ENCODE results near the gene CCDC85B.

The CCDC85B gene

DNA sequence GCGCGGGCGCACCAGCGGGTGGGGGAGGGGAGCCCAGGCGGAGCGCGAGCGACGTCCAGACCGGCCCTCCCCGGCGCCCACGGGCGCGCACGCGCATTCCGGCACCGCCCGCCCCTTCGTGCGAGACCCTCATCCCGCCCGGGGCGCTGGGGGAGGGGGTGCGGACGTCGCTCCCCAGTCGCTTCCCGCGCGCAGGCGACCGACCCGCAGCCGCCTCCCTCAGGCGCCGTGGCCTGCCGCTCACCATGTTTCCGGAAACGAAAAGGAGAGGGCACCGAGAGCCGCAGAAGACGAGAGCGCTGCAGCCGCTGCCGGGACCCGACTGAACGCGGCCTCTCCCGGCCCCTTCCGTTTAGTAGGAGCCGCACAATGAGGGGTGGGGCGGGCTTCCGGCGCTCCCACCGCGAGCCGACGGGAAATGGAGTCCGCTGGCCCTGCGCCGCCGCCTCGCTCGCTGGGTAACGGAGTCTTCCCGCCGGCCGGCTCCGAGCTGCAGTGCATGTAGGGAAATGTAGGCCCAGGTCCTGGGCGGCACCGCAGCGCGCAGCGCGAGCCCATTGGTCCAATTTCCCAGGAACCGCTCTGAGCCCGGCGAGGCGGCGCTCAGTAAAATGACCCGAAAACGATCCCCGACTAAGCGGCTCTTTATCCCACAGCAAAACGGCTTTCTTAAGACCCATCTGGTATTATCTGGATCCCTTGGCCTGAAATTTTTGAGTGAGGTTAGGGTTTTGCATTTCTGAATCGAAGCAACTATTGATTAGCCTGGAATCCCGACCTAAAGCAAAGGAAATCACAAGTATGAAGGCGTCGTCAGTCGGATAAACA is 32.4 kb upstream of the CCDC85B start, which contains the start of gene CFL1:
Gene CFL1 (minus strand): TSS at position 328 of the 828 bp plus-strand sequence. CDS start 81 bp downstream, at position 247.
- DNase-seq = peak; percentile 83

DNA sequence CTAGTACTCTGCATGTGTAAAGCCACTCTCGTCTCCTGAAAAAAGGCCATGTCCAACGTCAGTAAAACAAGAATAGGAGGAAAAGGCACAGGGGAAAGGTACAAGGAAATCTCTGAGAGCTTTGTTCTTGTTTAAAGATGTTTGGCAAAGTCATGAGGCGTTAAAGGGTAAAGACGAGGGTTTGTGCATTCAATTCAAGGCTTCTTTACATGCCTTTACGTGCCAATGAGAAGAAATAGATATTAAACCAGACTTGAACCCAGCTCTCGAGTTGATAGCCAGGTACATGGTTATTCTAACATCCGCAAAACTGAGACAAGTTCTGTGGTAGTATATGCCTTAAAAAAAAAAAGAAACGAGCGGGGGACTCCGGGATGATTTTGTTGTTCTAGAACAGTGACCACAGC is 31.8 kb upstream of the CCDC85B start:
- DNase-seq = no peak

DNA sequence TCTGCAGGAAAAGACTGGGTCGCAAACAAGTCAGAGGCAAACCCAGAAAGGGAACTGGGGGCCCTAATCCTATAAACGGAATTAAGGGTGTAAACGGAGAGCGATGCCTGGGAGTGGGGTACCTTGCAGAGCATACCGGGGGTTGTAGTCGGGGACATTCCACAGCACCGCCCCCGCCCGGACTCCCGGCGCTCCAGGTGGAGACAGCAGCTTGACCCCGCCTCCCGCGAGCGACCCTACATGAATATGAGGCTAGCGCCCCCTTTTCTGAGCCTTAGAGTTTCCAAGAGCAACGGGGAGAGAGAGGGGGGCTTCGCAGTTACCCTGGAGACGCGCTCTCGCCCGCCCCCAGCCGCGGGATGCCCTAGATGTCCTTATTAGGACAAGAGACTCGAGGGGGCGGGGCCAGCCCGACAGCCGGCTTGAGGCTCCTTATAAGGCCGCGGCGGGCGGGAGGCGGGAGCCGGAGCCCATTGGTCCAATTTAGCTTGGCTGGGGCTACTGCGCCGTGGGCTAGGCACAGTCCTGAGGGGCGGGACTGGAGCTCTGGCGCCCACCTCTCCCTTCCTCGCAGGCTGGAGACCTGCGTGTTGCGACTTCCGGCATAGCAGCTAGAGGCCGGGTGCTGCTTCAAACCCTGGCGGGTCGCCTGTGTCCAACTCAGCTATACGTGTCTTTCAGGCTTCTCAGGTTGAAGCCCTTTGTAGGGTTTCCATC is 31.2 kb upstream of the CCDC85B start:
- peak; percentile 96 for DNase-seq

DNA sequence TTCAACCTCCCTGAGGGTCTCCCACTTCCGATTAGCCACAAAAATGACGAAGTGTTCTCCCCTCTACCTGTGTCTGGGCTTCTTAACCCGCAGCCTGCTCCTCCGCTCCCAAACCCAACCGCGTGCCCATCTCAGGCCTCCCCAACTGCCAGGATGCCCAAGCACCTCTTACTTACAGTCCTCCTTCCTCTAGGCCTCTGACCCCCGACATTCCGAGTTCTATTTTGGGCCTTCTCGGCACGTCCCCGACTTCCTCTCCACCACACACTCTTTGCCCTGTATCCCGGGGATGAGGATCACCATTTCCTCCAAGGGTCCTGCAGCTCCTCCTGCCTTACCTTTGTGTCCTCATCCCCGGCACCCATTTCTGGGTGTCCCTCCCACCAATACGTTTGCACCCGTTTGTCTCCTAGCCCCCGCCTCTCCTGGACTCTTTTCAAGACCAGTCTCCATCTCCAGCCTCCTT is 30.6 kb upstream of the CCDC85B start:
- DNase-seq = no peak

DNA sequence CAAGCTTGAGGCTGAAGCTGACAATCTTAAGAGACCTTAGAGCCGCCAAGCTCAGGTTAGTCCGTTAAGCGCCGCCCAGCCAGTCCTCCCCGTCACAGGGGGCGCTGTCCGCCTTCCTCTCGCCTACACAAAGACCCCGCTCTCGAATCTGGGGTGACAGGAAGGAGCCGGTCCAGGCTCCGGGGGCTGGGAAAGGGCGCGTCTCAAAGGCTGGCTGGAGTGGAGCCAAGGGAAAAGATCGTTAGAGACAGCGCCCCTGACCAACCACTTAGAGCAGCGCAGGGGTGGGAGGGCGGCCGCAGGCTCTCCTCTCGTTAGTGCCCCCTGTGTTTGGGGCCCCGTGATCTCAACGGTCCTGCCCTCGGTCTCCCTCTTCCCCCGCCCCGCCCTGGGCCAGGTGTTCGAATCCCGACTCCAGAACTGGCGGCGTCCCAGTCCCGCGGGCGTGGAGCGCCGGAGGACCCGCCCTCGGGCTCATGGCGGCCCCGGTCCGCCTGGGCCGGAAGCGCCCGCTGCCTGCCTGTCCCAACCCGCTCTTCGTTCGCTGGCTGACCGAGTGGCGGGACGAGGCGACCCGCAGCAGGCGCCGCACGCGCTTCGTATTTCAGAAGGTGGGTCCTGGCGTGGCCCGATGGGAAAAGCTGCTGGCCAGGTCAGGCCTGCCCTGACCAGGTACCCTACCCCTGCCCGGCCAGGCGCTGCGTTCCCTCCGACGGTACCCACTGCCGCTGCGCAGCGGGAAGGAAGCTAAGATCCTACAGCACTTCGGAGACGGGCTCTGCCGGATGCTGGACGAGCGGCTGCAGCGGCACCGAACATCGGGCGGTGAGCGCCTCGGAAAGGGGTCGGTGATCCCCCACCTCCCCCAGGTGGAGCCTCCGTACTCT is 30.0 kb upstream of the CCDC85B start, which contains the start of gene MUS81:
Gene MUS81 (plus strand): TSS at position 156 of the 887 bp plus-strand sequence. CDS start 321 bp downstream, at position 477.
- DNase-seq = peak; percentile 94

DNA sequence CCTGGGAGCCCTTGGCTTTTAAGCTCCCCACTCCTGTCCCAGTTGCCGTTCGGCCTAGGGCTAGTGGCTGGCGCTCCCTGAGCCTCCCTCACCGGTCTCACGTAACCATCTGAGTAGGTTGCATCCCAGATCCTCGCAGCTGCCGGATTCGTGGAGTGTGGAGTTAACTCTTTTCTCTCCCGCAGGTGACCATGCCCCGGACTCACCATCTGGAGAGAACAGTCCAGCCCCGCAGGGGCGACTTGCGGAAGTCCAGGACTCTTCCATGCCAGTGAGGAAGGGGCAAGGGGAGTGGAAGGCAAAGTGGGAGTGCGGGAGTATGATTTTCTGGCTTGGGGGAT is 29.3 kb upstream of the CCDC85B start:
- DNase-seq = no peak

DNA sequence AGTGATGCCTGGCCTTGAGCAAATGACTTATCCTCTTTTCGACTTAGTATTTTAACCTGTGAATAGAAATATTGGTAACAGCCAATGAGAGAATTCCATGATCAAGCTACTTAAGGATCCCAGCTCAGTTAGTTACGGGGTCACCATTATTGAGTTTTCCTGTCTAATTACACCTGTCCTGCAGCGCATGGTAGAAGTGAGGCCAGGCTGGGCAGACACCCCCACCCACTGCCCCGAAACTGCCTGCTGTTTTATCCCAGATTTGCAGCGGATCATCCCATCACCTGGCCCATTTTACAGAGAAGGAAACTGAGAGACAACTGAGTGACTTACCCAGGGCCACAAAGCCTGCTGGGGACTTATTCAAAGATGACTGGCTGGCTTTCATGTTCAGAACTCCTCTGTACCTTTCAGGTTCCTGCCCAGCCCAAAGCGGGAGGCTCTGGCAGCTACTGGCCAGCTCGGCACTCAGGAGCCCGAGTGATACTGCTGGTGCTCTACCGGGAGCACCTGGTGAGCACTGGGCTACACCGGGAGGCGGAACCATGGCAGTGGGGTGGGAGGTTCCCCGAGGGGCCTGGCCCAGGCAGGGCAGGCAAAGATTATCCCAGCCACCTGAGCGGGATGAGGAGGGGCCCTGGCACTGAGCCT is 28.8 kb upstream of the CCDC85B start:
- no peak for DNase-seq

DNA sequence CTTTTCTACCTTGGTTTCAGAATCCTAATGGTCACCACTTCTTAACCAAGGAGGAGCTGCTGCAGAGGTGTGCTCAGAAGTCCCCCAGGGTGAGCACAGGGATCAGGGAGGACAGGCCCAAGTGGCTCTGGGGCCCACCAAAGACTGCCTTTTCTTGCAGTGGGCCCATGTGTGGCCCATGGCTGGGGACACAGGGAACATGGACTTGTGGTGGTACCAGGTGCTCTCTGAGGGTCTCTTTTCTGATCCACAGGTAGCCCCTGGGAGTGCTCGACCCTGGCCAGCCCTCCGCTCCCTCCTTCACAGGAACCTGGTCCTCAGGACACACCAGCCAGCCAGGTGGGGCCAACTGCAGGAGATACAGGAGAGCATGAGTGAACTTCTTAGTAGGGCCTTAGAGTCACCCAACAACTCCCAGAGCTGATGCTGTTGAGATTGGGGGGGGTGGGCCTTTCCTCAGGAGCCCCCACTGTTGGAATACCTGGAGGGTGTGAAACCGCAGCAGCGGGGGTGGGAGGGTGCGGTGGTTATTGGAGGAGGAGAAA is 28.2 kb upstream of the CCDC85B start:
- DNase-seq = no peak

DNA sequence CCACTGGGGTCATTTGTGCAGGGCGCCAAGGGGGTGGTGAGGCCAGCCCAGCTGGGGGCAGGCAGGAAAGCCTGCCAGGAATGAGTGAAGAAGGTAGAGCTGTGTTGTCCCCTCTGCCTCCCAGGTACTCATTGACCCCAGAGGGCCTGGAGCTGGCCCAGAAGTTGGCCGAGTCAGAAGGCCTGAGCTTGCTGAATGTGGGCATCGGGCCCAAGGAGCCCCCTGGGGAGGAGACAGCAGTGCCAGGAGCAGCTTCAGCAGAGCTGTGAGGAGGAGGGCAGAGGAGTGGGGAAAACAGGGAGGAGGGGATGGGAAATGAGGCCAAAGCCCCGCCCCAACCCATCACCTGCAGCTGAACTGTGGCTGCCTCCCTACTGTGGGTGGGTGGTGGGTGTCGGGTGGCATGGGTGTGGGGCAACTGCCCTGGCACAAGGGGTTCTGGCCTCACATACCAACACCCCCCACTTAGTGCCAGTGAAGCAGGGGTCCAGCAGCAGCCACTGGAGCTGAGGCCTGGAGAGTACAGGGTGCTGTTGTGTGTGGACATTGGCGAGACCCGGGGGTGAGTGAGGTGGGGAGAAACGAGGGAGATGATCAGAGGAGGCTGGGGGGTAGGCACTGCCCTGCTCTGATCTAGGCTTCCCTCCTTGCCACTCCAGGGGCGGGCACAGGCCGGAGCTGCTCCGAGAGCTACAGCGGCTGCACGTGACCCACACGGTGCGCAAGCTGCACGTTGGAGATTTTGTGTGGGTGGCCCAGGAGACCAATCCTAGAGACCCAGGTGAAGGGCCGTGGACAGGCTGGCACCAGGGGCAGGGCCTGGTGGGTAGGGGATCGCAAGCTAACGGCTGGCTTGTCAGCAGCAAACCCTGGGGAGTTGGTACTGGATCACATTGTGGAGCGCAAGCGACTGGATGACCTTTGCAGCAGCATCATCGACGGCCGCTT is 27.3 kb upstream of the CCDC85B start:
- DNase-seq = no peak

DNA sequence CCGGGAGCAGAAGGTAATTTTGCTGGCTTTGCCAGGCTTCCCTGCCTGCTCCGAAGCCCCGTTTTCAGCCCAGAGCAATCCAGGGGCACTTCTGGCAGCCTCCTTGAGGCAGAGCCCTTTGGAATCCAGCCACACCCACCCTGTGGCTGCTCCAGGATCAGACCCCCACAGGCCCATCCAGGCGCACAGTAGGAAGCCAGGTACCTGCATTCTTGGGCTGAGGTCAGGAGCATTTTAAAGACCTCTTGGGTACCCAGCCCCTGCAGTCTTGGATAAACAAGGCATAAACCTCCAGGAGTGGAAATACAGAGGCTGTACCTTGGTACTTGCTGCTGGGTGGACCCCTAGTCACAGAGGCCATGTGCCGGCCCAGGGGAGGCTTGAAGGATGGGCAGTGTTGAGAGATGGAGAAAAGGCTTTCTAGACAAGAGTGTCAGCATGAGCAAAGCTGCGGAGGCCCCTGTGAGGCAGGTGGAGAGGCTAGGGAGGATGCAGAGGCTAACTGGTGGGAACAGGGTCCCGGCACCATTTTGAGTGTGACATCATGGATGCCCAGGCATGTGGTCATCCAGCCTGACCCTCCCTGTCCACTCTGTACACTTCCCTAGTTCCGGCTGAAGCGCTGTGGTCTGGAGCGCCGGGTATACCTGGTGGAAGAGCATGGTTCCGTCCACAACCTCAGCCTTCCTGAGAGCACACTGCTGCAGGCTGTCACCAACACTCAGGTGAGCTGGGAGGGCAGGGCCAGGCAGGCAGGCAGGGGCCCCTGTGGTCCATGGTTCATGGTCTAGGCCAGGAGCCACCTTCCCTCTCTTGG is 26.4 kb upstream of the CCDC85B start:
- DNase-seq = no peak

DNA sequence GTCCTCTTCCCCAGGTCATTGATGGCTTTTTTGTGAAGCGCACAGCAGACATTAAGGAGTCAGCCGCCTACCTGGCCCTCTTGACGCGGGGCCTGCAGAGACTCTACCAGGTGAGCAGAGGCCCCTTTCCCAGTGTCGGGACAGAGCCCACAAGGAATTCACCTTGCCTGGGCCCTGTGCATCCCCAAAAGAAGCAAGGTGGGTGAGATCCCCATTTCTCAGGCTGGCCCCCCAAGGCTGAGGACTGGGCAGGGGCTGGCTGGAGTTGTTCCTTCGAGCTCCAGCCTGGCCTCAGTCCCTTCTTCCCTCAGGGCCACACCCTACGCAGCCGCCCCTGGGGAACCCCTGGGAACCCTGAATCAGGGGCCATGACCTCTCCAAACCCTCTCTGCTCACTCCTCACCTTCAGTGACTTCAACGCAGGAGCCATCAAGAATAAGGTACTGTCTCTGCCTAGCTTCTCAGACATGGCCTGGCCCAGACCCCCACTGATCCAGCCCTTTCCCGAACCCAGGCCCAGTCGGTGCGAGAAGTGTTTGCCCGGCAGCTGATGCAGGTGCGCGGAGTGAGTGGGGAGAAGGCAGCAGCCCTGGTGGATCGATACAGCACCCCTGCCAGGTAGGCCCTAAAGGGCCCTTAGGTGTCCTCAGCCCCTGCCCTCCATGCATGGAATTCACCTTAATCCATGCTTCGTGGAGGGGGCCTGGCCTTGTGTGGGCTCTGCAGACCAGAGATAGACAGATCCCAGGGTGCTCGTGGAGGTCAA is 25.6 kb upstream of the CCDC85B start:
- DNase-seq = no peak

DNA sequence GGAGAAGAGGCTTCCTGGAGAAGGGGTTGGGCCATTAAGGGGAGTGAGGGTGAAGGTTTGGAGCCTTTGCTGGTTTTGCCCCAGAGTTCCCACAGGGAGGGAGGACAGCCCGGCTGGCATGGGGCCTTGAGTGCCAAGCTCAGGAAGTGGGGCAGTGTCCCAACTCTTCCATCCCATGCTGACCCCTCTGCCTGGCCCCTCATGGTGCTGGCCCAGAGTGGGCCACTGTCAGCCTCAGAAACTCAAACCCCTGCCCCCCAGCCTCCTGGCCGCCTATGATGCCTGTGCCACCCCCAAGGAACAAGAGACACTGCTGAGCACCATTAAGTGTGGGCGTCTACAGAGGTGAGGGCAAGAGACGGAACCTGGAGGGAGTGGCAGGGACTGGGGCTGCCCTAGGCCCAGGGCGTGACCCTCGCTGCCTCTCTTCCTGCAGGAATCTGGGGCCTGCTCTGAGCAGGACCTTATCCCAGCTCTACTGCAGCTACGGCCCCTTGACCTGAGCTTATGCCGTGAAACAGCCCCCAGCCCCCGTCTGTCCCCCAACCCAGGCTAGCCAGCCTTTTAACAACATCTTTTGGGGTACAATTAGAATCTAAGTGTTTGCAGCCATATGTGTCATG is 24.8 kb upstream of the CCDC85B start:
- no peak for DNase-seq

DNA sequence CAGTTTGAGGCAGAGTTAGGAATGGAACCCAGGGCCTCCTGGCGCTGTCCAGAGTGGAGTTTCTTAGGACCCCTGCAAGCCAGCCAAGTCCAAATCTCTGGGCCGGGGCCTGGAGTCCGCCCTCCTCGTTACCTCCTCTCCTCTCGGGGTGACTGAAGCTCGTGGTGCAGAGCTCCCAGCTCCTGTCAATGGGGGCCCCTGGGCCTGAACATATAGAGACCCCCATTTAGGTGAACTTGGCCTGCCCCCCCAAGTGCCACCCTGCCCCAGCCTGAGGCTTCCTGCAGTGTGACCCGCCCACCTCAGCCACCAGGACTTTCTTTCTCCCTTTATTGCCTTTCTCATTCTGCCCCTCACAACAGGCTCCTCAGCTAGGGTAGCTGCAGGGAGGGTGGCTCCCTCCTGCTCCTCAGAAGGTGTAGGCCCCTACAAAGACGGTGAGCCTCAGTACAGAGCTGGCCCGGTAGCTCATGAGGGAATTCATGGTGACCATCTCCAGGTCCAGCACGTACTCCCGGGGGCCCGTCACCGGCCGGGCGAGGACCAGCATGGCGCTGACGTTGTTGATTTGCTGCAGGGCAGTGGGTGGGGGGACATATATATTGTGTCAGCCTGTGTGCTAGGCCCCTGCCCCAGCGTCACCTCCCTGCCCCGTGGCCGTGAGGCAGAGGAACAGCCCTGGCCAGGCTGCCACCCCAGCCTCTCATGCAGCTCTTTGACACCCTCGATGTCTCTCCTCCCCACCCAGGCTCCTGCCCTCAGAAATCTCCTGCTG is 23.8 kb upstream of the CCDC85B start:
- DNase-seq = no peak

DNA sequence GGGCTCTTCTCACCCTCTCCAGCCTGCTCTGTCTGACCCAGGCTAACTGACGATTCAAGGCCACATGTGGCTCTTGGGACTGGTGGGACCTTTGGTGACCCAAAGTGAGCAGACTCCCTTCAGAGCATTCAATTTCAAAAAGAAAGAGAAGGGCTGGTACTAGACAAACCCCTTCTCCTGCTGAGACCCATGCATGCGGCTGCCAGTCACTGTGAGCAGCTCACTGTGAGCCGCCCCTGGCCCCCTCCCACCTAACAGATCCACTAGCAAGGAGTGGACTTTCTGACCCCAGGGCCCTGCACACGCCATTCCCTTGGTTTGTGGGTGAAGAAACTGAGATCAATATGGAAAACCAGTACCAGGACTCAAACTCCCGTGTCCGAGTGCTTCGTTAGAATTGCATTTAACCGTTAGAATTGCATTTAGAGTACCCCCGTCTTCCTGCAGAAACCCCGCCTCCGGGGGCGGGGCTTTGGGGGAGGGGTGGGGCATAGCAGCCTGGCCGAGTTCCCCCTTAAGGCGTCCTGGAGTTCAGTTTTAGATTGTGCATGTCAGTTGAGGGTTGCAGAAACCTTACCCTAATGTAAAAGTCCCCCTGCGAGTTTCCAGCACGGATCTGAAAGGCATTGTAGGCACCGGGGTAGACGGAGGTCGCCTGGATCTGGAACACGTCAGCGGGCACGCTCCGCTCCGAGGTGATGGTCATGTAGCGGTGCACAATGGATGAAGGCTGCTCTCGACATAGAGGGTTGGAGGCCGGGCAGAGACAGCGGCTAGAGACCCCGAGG is 23.0 kb upstream of the CCDC85B start:
- no peak for DNase-seq

DNA sequence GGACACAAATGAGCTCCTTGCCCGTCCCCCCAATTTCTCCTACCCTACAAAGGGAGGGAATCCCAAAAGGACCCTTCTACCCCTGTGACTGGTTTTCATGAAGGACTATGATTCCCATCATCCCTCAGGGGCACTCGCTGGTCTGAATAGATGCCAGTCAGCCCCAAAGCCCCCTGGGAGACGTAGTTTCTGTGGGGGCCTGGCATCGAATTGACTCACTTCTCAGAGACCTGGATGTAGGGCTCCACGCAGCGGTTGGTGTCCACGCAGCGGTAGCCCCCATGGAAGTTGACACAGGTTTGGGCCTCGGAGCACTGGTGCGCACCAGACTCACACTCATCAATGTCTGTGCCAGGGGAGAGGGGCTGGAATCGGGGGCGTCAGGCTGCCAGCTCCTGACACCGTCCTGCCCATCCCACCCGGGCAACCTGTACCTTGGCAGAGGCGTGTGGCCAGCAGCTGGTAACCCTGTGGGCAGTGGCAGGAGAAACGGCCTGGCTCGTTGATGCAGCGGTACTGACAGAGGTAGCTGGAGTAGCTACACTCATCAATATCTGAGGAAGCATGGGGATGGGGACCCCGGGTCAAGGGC is 22.3 kb upstream of the CCDC85B start:
- DNase-seq = no peak

DNA sequence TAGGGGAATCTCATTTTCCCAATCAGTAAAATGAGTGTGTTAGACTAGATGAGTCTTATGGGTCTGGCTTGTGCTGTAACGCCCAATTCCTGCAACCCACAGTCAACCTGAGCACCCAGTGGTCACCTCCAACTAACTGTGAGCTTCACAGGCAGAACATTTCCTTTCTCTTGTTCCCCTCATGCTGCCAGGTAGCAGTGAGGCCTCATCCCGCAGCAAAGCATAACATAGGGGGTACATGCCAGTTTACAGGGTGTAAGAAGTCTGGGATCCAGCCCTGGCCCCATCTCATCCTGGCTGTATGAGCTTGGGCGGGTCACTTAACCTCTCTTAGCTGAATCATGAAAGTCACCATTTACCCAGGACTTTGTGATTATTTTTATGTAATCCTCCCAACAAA is 21.6 kb upstream of the CCDC85B start:
- DNase-seq = no peak
